IMR-90 (cell line): Measurements from ENCODE around the gene CSN1S1. TPM values are rescaled to one million over a fixed set of nuclear protein-coding genes. Genes with fewer than 3 reads are reported as not detected.

Experiments used
- ATAC-seq: fragments of 200-7000 bp; cut with Tn5 transposase; 2 replicates; pipeline ENCODE4 v1.9.1; 2020; ENCODE audit warnings: low read depth, mild to moderate bottlenecking, moderate library complexity
- BruUV-seq: library from RNA; stranded (reverse); fragments of 400-500 nt; replicated peaks from 2 replicates; lab custom pipeline; 2021; lab: Mats Ljungman, UMichigan
- CTCF ChIA-PET: fragments of 300-600 bp; formaldehyde crosslinking; extraction: SDS; loops from one replicate; lab custom pipeline; 2021; ENCODE audit warnings: antibody characterized with exemption; lab: Yijun Ruan, JAX
- POLR2A ChIA-PET: fragments of 300-600 bp; sonication (Branson Sonifier 250); formaldehyde crosslinking; loops from one replicate; lab custom pipeline; 2022; ENCODE audit warnings: antibody characterized with exemption; ENCODE audit not compliant: unreplicated experiment; lab: Charles Lee
- DNase-seq: peaks from one replicate; pipeline ENCODE4 v3.0.0; 2013
- H2AFZ ChIP-seq: replicated peaks from 2 replicates; pipeline ENCODE3; 2013; ENCODE audit warnings: low read length, mild to moderate bottlenecking; ENCODE audit not compliant: poor library complexity
- H2AK5ac ChIP-seq: 2 replicates; pipeline ENCODE4 v1.6.1; 2013; ENCODE audit warnings: low read depth, low read length, inconsistent platforms
- H2AK9ac ChIP-seq: replicated peaks from 2 replicates; pipeline ENCODE3; 2013; ENCODE audit warnings: mild to moderate bottlenecking, low read depth, low read length, moderate library complexity; ENCODE audit not compliant: poor library complexity
- H2BK120ac ChIP-seq: 2 replicates; pipeline ENCODE4 v1.6.1; 2013; ENCODE audit warnings: low read depth, low read length, inconsistent platforms
- H2BK15ac ChIP-seq: 3 replicates; pipeline ENCODE4 v1.6.1; 2013; ENCODE audit warnings: low read depth, low read length, inconsistent platforms
- H2BK20ac ChIP-seq: 2 replicates; pipeline ENCODE4 v1.6.1; 2013; ENCODE audit warnings: low read depth, mild to moderate bottlenecking, inconsistent platforms, low read length, moderate library complexity
- H2BK5ac ChIP-seq: 2 replicates; pipeline ENCODE4 v1.6.1; 2013; ENCODE audit warnings: mild to moderate bottlenecking, low read depth, low read length, inconsistent platforms; ENCODE audit not compliant: poor library complexity, severe bottlenecking
- H3K14ac ChIP-seq: replicated peaks from 2 replicates; pipeline ENCODE4 v1.6.1; 2013; ENCODE audit warnings: low read depth, low read length, inconsistent platforms
- H3K18ac ChIP-seq: 2 replicates; pipeline ENCODE4 v1.6.1; 2013; ENCODE audit warnings: low read depth, low read length, control low read depth
- H3K23ac ChIP-seq: 2 replicates; pipeline ENCODE4 v1.6.1; 2013; ENCODE audit warnings: low read depth, low read length, inconsistent platforms
- H3K27ac ChIP-seq: 2 replicates; pipeline ENCODE4 v1.5.1; 2013; ENCODE audit warnings: mild to moderate bottlenecking, control low read depth, low read length; ENCODE audit not compliant: insufficient read depth
- H3K27me3 ChIP-seq: 2 replicates; pipeline ENCODE4 v1.6.1; 2013; ENCODE audit warnings: low read length; ENCODE audit not compliant: control insufficient read depth, insufficient read depth
- H3K36me3 ChIP-seq: 2 replicates; pipeline ENCODE4 v1.6.1; 2013; ENCODE audit warnings: low read length, mixed read lengths; ENCODE audit not compliant: control insufficient read depth, insufficient read depth
- H3K4ac ChIP-seq: 2 replicates; pipeline ENCODE4 v1.6.1; 2013; ENCODE audit warnings: low read depth, low read length, inconsistent platforms
- H3K4me1 ChIP-seq: 2 replicates; pipeline ENCODE4 v1.6.1; 2013; ENCODE audit warnings: low read length, mixed read lengths; ENCODE audit not compliant: control insufficient read depth, insufficient read depth
- H3K4me2 ChIP-seq: 2 replicates; pipeline ENCODE4 v1.6.1; 2013; ENCODE audit warnings: low read depth, mild to moderate bottlenecking, control low read depth, low read length, moderate library complexity
- H3K4me3 ChIP-seq: 2 replicates; pipeline ENCODE4 v1.5.1; 2013; ENCODE audit warnings: low read depth, mild to moderate bottlenecking, control low read depth, low read length, moderate library complexity; ENCODE audit not compliant: insufficient read depth
- H3K56ac ChIP-seq: 2 replicates; pipeline ENCODE4 v1.6.1; 2013; ENCODE audit warnings: low read length, inconsistent platforms; ENCODE audit not compliant: insufficient read depth; ENCODE audit errors: extremely low read depth
- H3K79me1 ChIP-seq, 2 experiments: 2 replicates each; pipeline ENCODE4 v1.6.1; 2013; ENCODE audit warnings: low read length in 2 of 2, inconsistent platforms in 1 of 2, low read depth in 1 of 2
- H3K9ac ChIP-seq: 2 replicates; pipeline ENCODE4 v1.6.1; 2013; ENCODE audit warnings: low read depth, low read length, control low read depth
- H3K9me1 ChIP-seq: 2 replicates; pipeline ENCODE4 v1.6.1; 2013; ENCODE audit warnings: low read length, inconsistent platforms; ENCODE audit not compliant: insufficient read depth
- H3K9me3 ChIP-seq: 2 replicates; pipeline ENCODE4 v1.6.1; 2013; ENCODE audit warnings: low read length; ENCODE audit not compliant: control insufficient read depth, insufficient read depth
- H4K20me1 ChIP-seq: 2 replicates; pipeline ENCODE4 v1.6.1; 2013; ENCODE audit warnings: low read length, inconsistent platforms; ENCODE audit not compliant: insufficient read depth
- H4K5ac ChIP-seq: 2 replicates; pipeline ENCODE4 v1.6.1; 2013; ENCODE audit warnings: mild to moderate bottlenecking, low read depth, low read length, control low read depth
- H4K8ac ChIP-seq, 2 experiments: 2 replicates each; pipeline ENCODE4 v1.6.1; 2013; ENCODE audit warnings: low read depth in 2 of 2, low read length in 2 of 2, control low read depth in 1 of 2, inconsistent platforms in 1 of 2
- H4K91ac ChIP-seq: 2 replicates; pipeline ENCODE4 v1.6.1; 2013; ENCODE audit warnings: low read depth, low read length, inconsistent platforms; ENCODE audit not compliant: insufficient read depth
- BHLHE40 ChIP-seq: fragments of 150-350 bp; IDR thresholded peaks from 2 replicates; pipeline ENCODE4 v1.6.1; 2016; ENCODE audit warnings: mild to moderate bottlenecking, low read depth, low read length
- CEBPB ChIP-seq: IDR thresholded peaks from 2 replicates; pipeline ENCODE4 v1.6.1; 2012; ENCODE audit warnings: low read depth, low read length, improper control_type of control experiment
- CHD1 ChIP-seq: IDR thresholded peaks from 2 replicates; pipeline ENCODE4 v1.6.1; 2012; ENCODE audit warnings: low read depth, low read length, improper control_type of control experiment
- CTCF ChIP-seq: conservative IDR thresholded peaks from 2 replicates; pipeline ENCODE4 v1.5.1; 2012; ENCODE audit warnings: mild to moderate bottlenecking, low read depth, low read length, improper control_type of control experiment
- FOS ChIP-seq: fragments of 150-350 bp; IDR thresholded peaks from 2 replicates; pipeline ENCODE4 v1.6.1; 2016; ENCODE audit warnings: low read depth, low read length
- MAFK ChIP-seq: IDR thresholded peaks from 2 replicates; pipeline ENCODE4 v1.6.1; 2012; ENCODE audit warnings: low read depth, low read length, improper control_type of control experiment
- MAZ ChIP-seq: IDR thresholded peaks from 2 replicates; pipeline ENCODE4 v1.6.1; 2012; ENCODE audit warnings: low read depth, mild to moderate bottlenecking, low read length, improper control_type of control experiment, moderate library complexity, borderline replicate concordance
- MXI1 ChIP-seq: IDR thresholded peaks from 2 replicates; pipeline ENCODE4 v1.6.1; 2012; ENCODE audit warnings: low read depth, mild to moderate bottlenecking, low read length, moderate library complexity, borderline replicate concordance
- NFE2L2 ChIP-seq: fragments of 150-350 bp; IDR thresholded peaks from 2 replicates; pipeline ENCODE4 v1.6.1; 2016; ENCODE audit warnings: low read depth, mild to moderate bottlenecking, low read length
- POLR2A ChIP-seq: IDR thresholded peaks from 2 replicates; pipeline ENCODE4 v1.6.1; 2012; ENCODE audit warnings: mild to moderate bottlenecking, low read depth, low read length
- RAD21 ChIP-seq: IDR thresholded peaks from 2 replicates; pipeline ENCODE4 v1.6.1; 2012; ENCODE audit warnings: low read length, improper control_type of control experiment
- RCOR1 ChIP-seq: IDR thresholded peaks from 2 replicates; pipeline ENCODE4 v1.6.1; 2012; ENCODE audit warnings: mild to moderate bottlenecking, low read length, improper control_type of control experiment; ENCODE audit not compliant: insufficient replicate concordance
- RFX5 ChIP-seq: IDR thresholded peaks from 2 replicates; pipeline ENCODE4 v1.8.0; 2012; ENCODE audit warnings: low read depth, mild to moderate bottlenecking, low read length, moderate library complexity
- SMC3 ChIP-seq: fragments of 150-350 bp; IDR thresholded peaks from 2 replicates; pipeline ENCODE4 v1.6.1; 2016; ENCODE audit warnings: low read depth, mild to moderate bottlenecking, antibody characterized with exemption, low read length, moderate library complexity
- USF2 ChIP-seq: fragments of 150-350 bp; IDR thresholded peaks from 2 replicates; pipeline ENCODE4 v1.6.1; 2017; ENCODE audit warnings: mild to moderate bottlenecking, antibody characterized with exemption, low read length, low read depth
- dilution Hi-C: fragments of 300-500 bp; cut with HindIII; formaldehyde crosslinking; loops from one replicate; pipeline ENCODE4 v1.14.3; 2018; ENCODE audit warnings: low sequenced_read_pairs; ENCODE audit not compliant: unreplicated experiment
- in situ Hi-C: fragments of 300-500 bp; cut with MboI; formaldehyde crosslinking; loops from 3 replicates; pipeline ENCODE4 v1.14.3; 2019; ENCODE audit warnings: low sequenced_read_pairs, inconsistent platforms, mixed read lengths
- intact Hi-C: fragments of 100-400 bp; cut with micrococcal nuclease; formaldehyde crosslinking; loops from 2 replicates; pipeline ENCODE4 v1.10.0; 2022
- polyA plus RNA-seq, 3 experiments: library from polyadenylated mRNA; depleted of rRNA; stranded (reverse); fragments of >200 nt; gene quantifications; 2 replicates each; pipeline ENCODE4 v1.2.3, GENCODE V29; 2012; ENCODE audit warnings: low replicate concordance in 1 of 3
- total RNA-seq: library from RNA; depleted of rRNA; stranded (reverse); fragments of >200 nt; gene quantifications from 2 replicates; pipeline ENCODE4 v1.2.3, GENCODE V29; 2012
- TF ChIP-seq, protein P1 (sequence below): fragments of 150-350 bp; IDR thresholded peaks from 2 replicates; pipeline ENCODE4 v1.6.1; 2016; ENCODE audit warnings: low read depth, mild to moderate bottlenecking, low read length, moderate library complexity, borderline replicate concordance

Gene CSN1S1
- total and polyA plus RNA-seq, 2 of the 4 experiments (the other 2 are of a cell fraction): not detected

- no peak overlapping the region for H2AK9ac ChIP-seq
- no peak for TF ChIP-seq MAFK
- no peak for TF ChIP-seq SMC3
- TF ChIP-seq, protein P1, sequence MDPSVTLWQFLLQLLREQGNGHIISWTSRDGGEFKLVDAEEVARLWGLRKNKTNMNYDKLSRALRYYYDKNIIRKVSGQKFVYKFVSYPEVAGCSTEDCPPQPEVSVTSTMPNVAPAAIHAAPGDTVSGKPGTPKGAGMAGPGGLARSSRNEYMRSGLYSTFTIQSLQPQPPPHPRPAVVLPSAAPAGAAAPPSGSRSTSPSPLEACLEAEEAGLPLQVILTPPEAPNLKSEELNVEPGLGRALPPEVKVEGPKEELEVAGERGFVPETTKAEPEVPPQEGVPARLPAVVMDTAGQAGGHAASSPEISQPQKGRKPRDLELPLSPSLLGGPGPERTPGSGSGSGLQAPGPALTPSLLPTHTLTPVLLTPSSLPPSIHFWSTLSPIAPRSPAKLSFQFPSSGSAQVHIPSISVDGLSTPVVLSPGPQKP: no peak
- no peak for TF ChIP-seq RFX5
- no peak for TF ChIP-seq FOS
- no peak for TF ChIP-seq POLR2A
- no peak for TF ChIP-seq CTCF
- no peak for TF ChIP-seq CHD1
- no peak for TF ChIP-seq NFE2L2
- no peak for TF ChIP-seq MXI1
- no peak for TF ChIP-seq CEBPB
- no peak for TF ChIP-seq MAZ
- TF ChIP-seq BHLHE40: no peak
- no peak for TF ChIP-seq USF2
- no peak for TF ChIP-seq RAD21
- TF ChIP-seq RCOR1: no peak
- H3K27me3 ChIP-seq: no peaks in the 10 kb centered on the region
- no peak overlapping the region for H3K4ac ChIP-seq
- H3K36me3 ChIP-seq: no peaks in the 10 kb centered on the region
- no peak overlapping the region for H3K4me2 ChIP-seq
- H3K9ac ChIP-seq: no peak overlapping the region
- no peak for DNase-seq
- H2AFZ ChIP-seq: no peak overlapping the region
- in situ Hi-C loops (no loop called here), dilution Hi-C loops (no loop called here), intact Hi-C loops (loop anchor here (10.0 kb wide), 1 partner anchor 1394 kb away; no protein-coding TSS in a partner anchor)
- H3K9me1 ChIP-seq: no peaks in the 10 kb centered on the region
- H3K56ac ChIP-seq: no peak overlapping the region
- H3K4me1 ChIP-seq: no peaks in the 10 kb centered on the region
- H3K14ac ChIP-seq: no peak overlapping the region
- H3K27ac ChIP-seq: no peak overlapping the region
- no peaks in the 10 kb centered on the region for H3K9me3 ChIP-seq
- no peaks in the 10 kb centered on the region for H3K79me1 ChIP-seq
- no peak overlapping the region for H2BK20ac ChIP-seq
- POLR2A ChIA-PET: no interaction called here
- H4K91ac ChIP-seq: no peak overlapping the region
- CTCF ChIA-PET: no interaction called here
- H3K4me3 ChIP-seq: no peak overlapping the region
- H2BK5ac ChIP-seq: no peak overlapping the region
- no peaks in the 10 kb centered on the region for H4K20me1 ChIP-seq
- no peak overlapping the region for H2AK5ac ChIP-seq
- no peak overlapping the region for H4K8ac ChIP-seq
- H3K23ac ChIP-seq: no peak overlapping the region
- H4K5ac ChIP-seq: no peak overlapping the region
- H2BK120ac ChIP-seq: no peak overlapping the region
- BruUV-seq: no TSS peak
- no peak overlapping the region for H2BK15ac ChIP-seq
- no peak overlapping the region for H3K18ac ChIP-seq
- ATAC-seq: no peak
Observed at GRCh38 chr4:69888336-69888735, 42.5 kb upstream of the CSN1S1 start.
